Measurements from ENCODE around the gene NDUFAF7.
"Not testable (repeated sequence)": the region's sequence is repeated elsewhere in the genome, so short reads cannot be mapped to it uniquely, and the experiment has no call there.

The NDUFAF7 gene

DNA sequence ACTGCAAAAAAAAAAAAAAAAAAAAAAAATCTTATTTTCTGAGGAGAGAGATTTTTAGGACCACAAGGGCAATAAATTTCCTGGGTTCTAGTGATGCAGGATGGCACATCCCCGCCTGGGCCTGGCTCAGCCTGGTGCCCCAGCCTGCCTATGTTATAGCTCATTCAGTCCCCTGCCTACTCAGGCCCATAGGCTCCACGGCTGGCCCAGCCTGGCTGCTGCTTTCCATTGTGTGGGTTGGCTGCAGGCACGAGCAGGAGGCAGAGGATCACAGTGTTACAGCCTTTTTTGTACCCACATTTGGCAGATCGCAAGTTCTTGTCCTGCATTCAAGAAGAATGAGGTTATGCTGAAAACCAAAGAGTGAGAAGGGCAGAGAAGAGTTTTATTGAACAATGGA lies 40.2 kb upstream of the NDUFAF7 start:
- H3K4me3 ChIP-seq (ENCODE audit: low read length) = no peak overlapping the region
- TF ChIP-seq, protein P1, sequence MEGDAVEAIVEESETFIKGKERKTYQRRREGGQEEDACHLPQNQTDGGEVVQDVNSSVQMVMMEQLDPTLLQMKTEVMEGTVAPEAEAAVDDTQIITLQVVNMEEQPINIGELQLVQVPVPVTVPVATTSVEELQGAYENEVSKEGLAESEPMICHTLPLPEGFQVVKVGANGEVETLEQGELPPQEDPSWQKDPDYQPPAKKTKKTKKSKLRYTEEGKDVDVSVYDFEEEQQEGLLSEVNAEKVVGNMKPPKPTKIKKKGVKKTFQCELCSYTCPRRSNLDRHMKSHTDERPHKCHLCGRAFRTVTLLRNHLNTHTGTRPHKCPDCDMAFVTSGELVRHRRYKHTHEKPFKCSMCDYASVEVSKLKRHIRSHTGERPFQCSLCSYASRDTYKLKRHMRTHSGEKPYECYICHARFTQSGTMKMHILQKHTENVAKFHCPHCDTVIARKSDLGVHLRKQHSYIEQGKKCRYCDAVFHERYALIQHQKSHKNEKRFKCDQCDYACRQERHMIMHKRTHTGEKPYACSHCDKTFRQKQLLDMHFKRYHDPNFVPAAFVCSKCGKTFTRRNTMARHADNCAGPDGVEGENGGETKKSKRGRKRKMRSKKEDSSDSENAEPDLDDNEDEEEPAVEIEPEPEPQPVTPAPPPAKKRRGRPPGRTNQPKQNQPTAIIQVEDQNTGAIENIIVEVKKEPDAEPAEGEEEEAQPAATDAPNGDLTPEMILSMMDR (IDR thresholded peaks at IDR 0.05; ENCODE audit: insufficient read depth, low read depth, low read length, missing control alignments) = no peak
- no peak for DNase-seq (ENCODE audit: low read depth)

DNA sequence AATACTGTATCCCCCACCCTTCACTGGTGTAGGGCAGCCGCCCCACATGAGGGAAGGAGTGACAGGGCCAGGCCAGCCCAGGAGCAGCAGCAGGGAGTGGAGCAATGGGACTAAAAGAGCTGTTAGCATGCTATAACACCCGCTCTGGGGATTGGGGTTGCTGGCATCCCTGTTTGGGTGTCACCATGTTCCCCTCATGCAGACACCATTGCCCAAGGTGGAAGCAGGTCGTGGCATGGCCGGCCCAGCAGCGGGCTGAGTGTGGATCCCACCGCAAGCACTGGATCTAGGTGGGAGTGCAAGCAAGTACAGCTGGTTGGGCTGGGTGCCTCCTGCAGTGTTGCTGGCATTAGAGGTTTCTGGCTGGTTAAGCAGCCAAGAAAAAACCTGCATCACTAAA lies 39.7 kb upstream of the NDUFAF7 start:
- TF ChIP-seq, protein P1 (IDR thresholded peaks at IDR 0.05; ENCODE audit: insufficient read depth, low read depth, low read length, missing control alignments) = no peak
- no peak for DNase-seq (ENCODE audit: low read depth)
- no peak overlapping the region for H3K4me3 ChIP-seq (ENCODE audit: low read length)

DNA sequence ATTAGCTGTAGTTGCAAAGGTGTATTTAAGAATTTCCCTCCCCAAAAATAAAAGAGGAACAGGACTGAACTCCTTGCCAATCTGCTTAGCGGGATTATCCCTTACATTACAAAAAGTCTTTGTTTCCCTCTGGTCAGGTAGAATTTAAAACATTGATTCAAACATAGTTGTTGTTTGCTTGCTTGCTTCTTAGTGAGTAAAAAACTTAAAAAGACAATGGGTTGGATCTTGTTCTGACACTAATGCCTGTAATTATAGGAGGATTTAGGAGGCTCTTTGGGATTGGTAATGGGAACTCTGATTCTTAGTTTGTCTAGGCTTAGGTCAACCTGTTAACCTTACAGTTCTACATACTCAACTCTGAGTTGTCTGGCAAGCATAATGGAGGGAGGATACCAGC lies 38.9 kb upstream of the NDUFAF7 start:
- DNase-seq (ENCODE audit: low read depth) = no peak
- TF ChIP-seq, protein P1 (IDR thresholded peaks at IDR 0.05; ENCODE audit: insufficient read depth, low read depth, low read length, missing control alignments) = no peak
- H3K4me3 ChIP-seq (ENCODE audit: low read length) = no peak overlapping the region

DNA sequence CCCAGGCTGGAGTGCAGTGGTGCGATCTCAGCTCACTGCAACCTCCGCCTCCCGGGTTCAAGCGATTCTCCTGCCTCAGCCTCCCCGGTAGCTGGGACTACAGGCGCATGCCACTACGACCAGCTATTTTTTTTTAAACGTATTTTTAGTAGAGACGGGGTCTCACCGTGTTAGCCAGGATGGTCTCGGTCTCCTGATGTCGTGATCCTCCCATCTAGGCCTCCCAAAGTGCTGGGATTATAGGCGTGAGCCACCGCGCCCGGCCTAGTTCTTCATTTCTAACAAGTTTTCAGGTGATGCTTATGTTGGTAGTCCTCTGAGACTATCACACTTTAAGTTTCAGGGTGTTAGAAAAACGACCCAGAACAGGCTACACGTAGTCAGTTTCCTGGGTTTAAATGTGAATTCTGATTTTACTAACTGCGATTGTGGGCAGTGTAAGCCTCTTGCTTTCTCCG lies 35.6 kb upstream of the NDUFAF7 start:
- DNase-seq (ENCODE audit: low read depth) = not testable (repeated sequence)
- H3K4me3 ChIP-seq (ENCODE audit: low read length) = peak overlapping the region; percentile 82

DNA sequence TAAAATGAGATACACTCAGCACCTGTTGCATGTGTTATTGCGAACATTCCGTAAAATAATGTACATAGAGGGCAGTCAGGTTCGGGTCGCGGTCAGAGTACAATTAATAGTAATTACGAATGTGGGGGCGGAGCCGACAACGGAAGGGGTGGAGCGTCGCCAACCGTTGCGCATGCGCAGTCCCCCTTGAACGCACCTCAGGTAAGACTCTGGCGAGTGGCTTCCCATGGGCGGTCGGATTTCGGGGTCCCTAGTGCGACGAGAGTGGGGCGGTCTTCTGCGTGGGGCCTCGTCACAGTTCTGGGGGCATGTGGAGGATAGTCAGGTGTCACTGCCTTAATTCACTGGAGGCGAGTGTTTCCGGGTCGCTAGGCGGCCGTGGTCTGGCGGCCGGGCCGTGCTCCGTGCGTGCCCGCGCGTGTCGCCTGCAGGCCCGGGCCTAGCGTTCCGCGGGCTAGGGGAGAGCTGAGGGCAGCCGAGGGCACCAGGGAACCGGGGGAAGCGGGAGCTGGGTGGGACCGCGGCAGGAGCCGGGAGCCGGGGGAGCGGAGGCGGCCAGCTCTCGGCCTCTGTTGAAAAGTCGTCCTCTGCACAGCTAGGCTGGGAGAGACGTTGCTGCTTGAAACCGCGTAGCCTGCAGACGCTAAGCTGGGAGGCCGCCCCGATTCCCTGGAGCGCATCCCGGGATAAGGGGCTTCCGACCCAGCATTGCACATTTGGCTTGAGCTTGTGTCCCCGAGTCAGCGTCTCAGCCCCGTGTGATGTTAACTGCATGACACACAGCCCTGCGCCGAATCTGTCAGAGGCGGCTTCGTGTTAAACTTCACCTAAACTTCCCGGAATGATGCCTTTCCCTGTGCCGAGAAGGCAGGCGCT lies 34.9 kb upstream of the NDUFAF7 start, which contains the start of gene CEBPZOS:
TSS of gene CEBPZOS (plus strand) at position 177 of the 876 bp plus-strand sequence. CDS start 3,209 bp downstream, outside the sequence.
- TF ChIP-seq, protein P1 (IDR thresholded peaks at IDR 0.05; ENCODE audit: insufficient read depth, low read depth, low read length, missing control alignments) = no peak
- peak; percentile 85 for DNase-seq (ENCODE audit: low read depth)

DNA sequence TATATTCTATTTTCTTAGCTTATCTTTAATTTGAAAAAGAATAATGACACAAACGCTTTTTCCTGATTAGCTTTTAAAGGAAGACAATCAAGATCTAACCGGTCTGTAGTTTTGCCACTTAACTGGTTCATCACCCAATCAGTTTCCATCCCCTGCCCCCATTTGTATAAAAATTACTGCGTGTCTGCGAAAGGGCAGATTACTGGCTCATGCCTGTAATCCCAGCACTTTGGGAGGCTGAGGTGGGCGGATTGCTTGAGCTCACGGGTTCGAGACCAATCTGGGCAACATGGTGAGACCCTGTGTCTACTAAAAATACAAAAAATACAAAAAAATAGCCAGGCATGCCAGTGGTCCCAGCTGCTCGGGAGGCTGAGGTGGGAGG lies 32.8 kb upstream of the NDUFAF7 start:
- H3K4me3 ChIP-seq (ENCODE audit: low read length) = no peak overlapping the region

More for the DNA sequence above, 34.9 kb upstream of the NDUFAF7 start, which contains the start of gene CEBPZOS:
- peak within 1 kb of the TSS; percentile 82 for H3K4me3 ChIP-seq (ENCODE audit: low read length)

DNA sequence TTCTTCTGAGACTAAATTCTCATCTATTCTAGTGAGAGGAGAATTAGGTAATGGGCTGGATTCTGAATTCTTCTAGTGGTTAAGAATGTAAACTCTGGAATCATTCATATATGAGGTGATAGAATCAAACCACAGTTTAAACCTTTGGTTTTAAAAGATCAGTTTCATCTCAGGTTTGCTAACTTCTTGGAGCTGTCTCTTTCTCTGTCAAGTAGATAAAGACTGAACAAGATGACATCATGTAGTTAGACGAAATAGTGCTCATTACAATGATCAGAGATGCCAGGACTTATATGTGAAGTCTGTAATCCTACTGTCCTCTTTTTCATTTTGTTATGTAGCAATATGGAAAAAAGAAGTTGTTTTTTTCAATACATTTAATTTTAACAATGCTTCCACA lies 30.2 kb upstream of the NDUFAF7 start:
- no peak for DNase-seq (ENCODE audit: low read depth)
- TF ChIP-seq, protein P1 (IDR thresholded peaks at IDR 0.05; ENCODE audit: insufficient read depth, low read depth, low read length, missing control alignments) = no peak
- no peak overlapping the region for H3K4me3 ChIP-seq (ENCODE audit: low read length)

More for the DNA sequence above, 32.8 kb upstream of the NDUFAF7 start:
- DNase-seq (ENCODE audit: low read depth) = no peak
- TF ChIP-seq, protein P1 (IDR thresholded peaks at IDR 0.05; ENCODE audit: insufficient read depth, low read depth, low read length, missing control alignments) = no peak

All from epithelial cell of esophagus (primary cell).